ENCODE data around the gene TUSC7. TPM values are rescaled to one million over a fixed set of nuclear protein-coding genes. Genes with fewer than 3 reads are reported as not detected.

Gene TUSC7
- total RNA-seq, 5 donors from 2014 or later (not counting 1 experiment from before 2014, with no cell fraction given) = not detected

GRCh38 chr3:116671151-116671550 is 38.4 kb upstream of the TUSC7 start:
- Mint-ChIP-seq H3K4me3 (no peak overlapping the region), H3K4me1 (no peaks in the 10 kb centered on the region), H3K27me3 (no peaks in the 10 kb centered on the region), H3K9me3 (peaks cover 0 to 13% (median 13%) of the 10 kb centered on the region in 3 donors), H3K36me3 (no peaks in the 10 kb centered on the region), H3K27ac (no peak overlapping the region)
- H3K36me3 ChIP-seq (ENCODE audit: control insufficient read depth in 2 of 2, extremely low read depth in 1 of 2, insufficient read depth in 1 of 2, low read length in 1 of 2) = no peaks in the 10 kb centered on the region
- H3K4me1 ChIP-seq (ENCODE audit: control insufficient read depth in 1 of 2, extremely low read depth in 1 of 2, insufficient read depth in 2 of 2, low read length in 2 of 2) = no peaks in the 10 kb centered on the region
- no peak overlapping the region for H3K4me3 ChIP-seq (ENCODE audit: control insufficient read depth in 1 of 2, extremely low read depth in 1 of 2, low read length in 1 of 2)
- no CpG with 5 or more reads among the region's 1 CpG for WGBS (ENCODE audit: insufficient coverage)
- no peaks in the 10 kb centered on the region for H3K27me3 ChIP-seq (replicated peaks in 1 of 2; ENCODE audit: control insufficient read depth in 2 of 2, extremely low read depth in 1 of 2, insufficient read depth in 2 of 2, low read length in 1 of 2)
- no peak for DNase-seq
- no peak overlapping the region for H3K27ac ChIP-seq (ENCODE audit: low read length)
- POLR2A ChIA-PET = no interaction called here
- CTCF ChIA-PET = no interaction called here
- no peaks in the 10 kb centered on the region for H3K9me3 ChIP-seq
- ATAC-seq (replicated peaks in 1 of 4) = no peak

- H3K36me3 Mint-ChIP-seq = no peaks in the 10 kb centered on the region
- Histone ChIP-seq H3K4me1 (ENCODE audit: control insufficient read depth in 1 of 2, extremely low read depth in 1 of 2, insufficient read depth in 2 of 2, low read length in 2 of 2) (no peaks in the 10 kb centered on the region), H3K27ac (ENCODE audit: low read length) (no peak overlapping the region), H3K4me3 (ENCODE audit: control insufficient read depth in 1 of 2, extremely low read depth in 1 of 2, low read length in 1 of 2) (no peak overlapping the region), H3K36me3 (ENCODE audit: control insufficient read depth in 2 of 2, extremely low read depth in 1 of 2, insufficient read depth in 1 of 2, low read length in 1 of 2) (no peaks in the 10 kb centered on the region), H3K9me3 (no peaks in the 10 kb centered on the region), H3K27me3 (replicated peaks in 1 of 2; ENCODE audit: control insufficient read depth in 2 of 2, extremely low read depth in 1 of 2, insufficient read depth in 2 of 2, low read length in 1 of 2) (no peaks in the 10 kb centered on the region)
- ChIA-PET CTCF (no interaction called here), POLR2A (no interaction called here)
- no peaks in the 10 kb centered on the region for H3K4me1 Mint-ChIP-seq
- H3K9me3 Mint-ChIP-seq = peaks cover 0 to 9% (median 2%) of the 10 kb centered on the region in 3 donors
- ATAC-seq (replicated peaks in 1 of 4) = no peak
- DNase-seq = no peak
- no peak overlapping the region for H3K27ac Mint-ChIP-seq
- WGBS (ENCODE audit: insufficient coverage) = 71% methylated on average over 10 of the region's 13 CpGs
- H3K4me3 Mint-ChIP-seq = no peak overlapping the region
- H3K27me3 Mint-ChIP-seq = no peaks in the 10 kb centered on the region
Measured at GRCh38 chr3:116678853-116679252, 30.7 kb upstream of the TUSC7 start.

GRCh38 chr3:116691041-116691440 is 18.5 kb upstream of the TUSC7 start:
- ChIA-PET CTCF (no interaction called here), POLR2A (no interaction called here)
- Mint-ChIP-seq H3K27ac (no peak overlapping the region), H3K4me3 (no peak overlapping the region), H3K4me1 (no peaks in the 10 kb centered on the region), H3K27me3 (no peaks in the 10 kb centered on the region), H3K36me3 (no peaks in the 10 kb centered on the region), H3K9me3 (peaks cover 0 to 6% (median 4%) of the 10 kb centered on the region in 3 donors)
- Histone ChIP-seq H3K4me1 (ENCODE audit: control insufficient read depth in 1 of 2, extremely low read depth in 1 of 2, insufficient read depth in 2 of 2, low read length in 2 of 2) (no peaks in the 10 kb centered on the region), H3K4me3 (ENCODE audit: control insufficient read depth in 1 of 2, extremely low read depth in 1 of 2, low read length in 1 of 2) (no peak overlapping the region), H3K27ac (ENCODE audit: low read length) (no peak overlapping the region), H3K9me3 (no peaks in the 10 kb centered on the region), H3K36me3 (ENCODE audit: control insufficient read depth in 2 of 2, extremely low read depth in 1 of 2, insufficient read depth in 1 of 2, low read length in 1 of 2) (no peaks in the 10 kb centered on the region), H3K27me3 (replicated peaks in 1 of 2; ENCODE audit: control insufficient read depth in 2 of 2, extremely low read depth in 1 of 2, insufficient read depth in 2 of 2, low read length in 1 of 2) (no peaks in the 10 kb centered on the region)
- DNase-seq = no peak
- no CpG with 5 or more reads among the region's 2 CpGs for WGBS (ENCODE audit: insufficient coverage)
- no peak for ATAC-seq (replicated peaks in 1 of 4)

GRCh38 chr3:116701070-116701469 is 8.5 kb upstream of the TUSC7 start:
- H3K4me1 ChIP-seq (ENCODE audit: control insufficient read depth in 1 of 2, extremely low read depth in 1 of 2, insufficient read depth in 2 of 2, low read length in 2 of 2) = no peaks in the 10 kb centered on the region
- H3K27me3 Mint-ChIP-seq = peaks cover 0 to 3% of the 10 kb centered on the region in 2 donors
- peaks cover 0 to 5% (median 0%) of the 10 kb centered on the region in 3 donors for H3K9me3 Mint-ChIP-seq
- H3K4me3 ChIP-seq (ENCODE audit: control insufficient read depth in 1 of 2, extremely low read depth in 1 of 2, low read length in 1 of 2) = no peak overlapping the region
- POLR2A ChIA-PET = no interaction called here
- H3K4me1 Mint-ChIP-seq = no peaks in the 10 kb centered on the region
- H3K27ac Mint-ChIP-seq = no peak overlapping the region
- H3K27ac ChIP-seq (ENCODE audit: low read length) = no peak overlapping the region
- ATAC-seq (replicated peaks in 1 of 4) = no peak
- H3K36me3 Mint-ChIP-seq = no peaks in the 10 kb centered on the region
- no peaks in the 10 kb centered on the region for H3K9me3 ChIP-seq
- CTCF ChIA-PET = interaction anchor here in 1 of 2 donors (0.5 kb wide), 1 partner anchor 131 kb away, joined by 3 read pairs; no protein-coding TSS in a partner anchor
- no peak overlapping the region for H3K4me3 Mint-ChIP-seq
- DNase-seq = no peak
- H3K36me3 ChIP-seq (ENCODE audit: control insufficient read depth in 2 of 2, extremely low read depth in 1 of 2, insufficient read depth in 1 of 2, low read length in 1 of 2) = no peaks in the 10 kb centered on the region
- H3K27me3 ChIP-seq (replicated peaks in 1 of 2; ENCODE audit: control insufficient read depth in 2 of 2, extremely low read depth in 1 of 2, insufficient read depth in 2 of 2, low read length in 1 of 2) = no peaks in the 10 kb centered on the region

GRCh38 chr3:116702334-116702733 is 7.2 kb upstream of the TUSC7 start:
- H3K27ac ChIP-seq (ENCODE audit: low read length) = no peak overlapping the region
- CTCF ChIA-PET = no interaction called here
- ATAC-seq (replicated peaks in 1 of 4) = no peak
- H3K9me3 ChIP-seq = no peaks in the 10 kb centered on the region
- DNase-seq = no peak
- POLR2A ChIA-PET = no interaction called here
- H3K4me1 Mint-ChIP-seq = no peaks in the 10 kb centered on the region
- no peaks in the 10 kb centered on the region for H3K4me1 ChIP-seq (ENCODE audit: control insufficient read depth in 1 of 2, extremely low read depth in 1 of 2, insufficient read depth in 2 of 2, low read length in 2 of 2)
- H3K36me3 ChIP-seq (ENCODE audit: control insufficient read depth in 2 of 2, extremely low read depth in 1 of 2, insufficient read depth in 1 of 2, low read length in 1 of 2) = no peaks in the 10 kb centered on the region
- H3K27me3 Mint-ChIP-seq = no peaks in the 10 kb centered on the region
- no peaks in the 10 kb centered on the region for H3K36me3 Mint-ChIP-seq
- no peaks in the 10 kb centered on the region for H3K27me3 ChIP-seq (replicated peaks in 1 of 2; ENCODE audit: control insufficient read depth in 2 of 2, extremely low read depth in 1 of 2, insufficient read depth in 2 of 2, low read length in 1 of 2)
- H3K4me3 ChIP-seq (ENCODE audit: control insufficient read depth in 1 of 2, extremely low read depth in 1 of 2, low read length in 1 of 2) = no peak overlapping the region
- no peak overlapping the region for H3K4me3 Mint-ChIP-seq
- WGBS (ENCODE audit: insufficient coverage) = no CpG with 5 or more reads among the region's 4 CpGs
- peaks cover 0 to 5% (median 0%) of the 10 kb centered on the region in 3 donors for H3K9me3 Mint-ChIP-seq
- H3K27ac Mint-ChIP-seq = no peak overlapping the region

GRCh38 chr3:116707531-116707930 is 2.0 kb upstream of the TUSC7 start:
- Histone ChIP-seq H3K27ac (ENCODE audit: low read length) (no peak overlapping the region), H3K4me1 (ENCODE audit: control insufficient read depth in 1 of 2, extremely low read depth in 1 of 2, insufficient read depth in 2 of 2, low read length in 2 of 2) (no peaks in the 10 kb centered on the region), H3K36me3 (ENCODE audit: control insufficient read depth in 2 of 2, extremely low read depth in 1 of 2, insufficient read depth in 1 of 2, low read length in 1 of 2) (no peaks in the 10 kb centered on the region), H3K4me3 (ENCODE audit: control insufficient read depth in 1 of 2, extremely low read depth in 1 of 2, low read length in 1 of 2) (no peak overlapping the region), H3K27me3 (replicated peaks in 1 of 2; ENCODE audit: control insufficient read depth in 2 of 2, extremely low read depth in 1 of 2, insufficient read depth in 2 of 2, low read length in 1 of 2) (no peaks in the 10 kb centered on the region), H3K9me3 (no peaks in the 10 kb centered on the region)
- Mint-ChIP-seq H3K9me3 (peaks cover 0 to 3% (median 0%) of the 10 kb centered on the region in 3 donors), H3K4me1 (no peaks in the 10 kb centered on the region), H3K27me3 (no peaks in the 10 kb centered on the region), H3K36me3 (no peaks in the 10 kb centered on the region), H3K27ac (no peak overlapping the region), H3K4me3 (no peak overlapping the region)
- WGBS (ENCODE audit: insufficient coverage) = no CpG with 5 or more reads among the region's 3 CpGs
- CTCF ChIA-PET = interaction anchor here in 1 of 2 donors (0.5 kb wide), 1 partner anchor 53 kb away, joined by 4 read pairs; no protein-coding TSS in a partner anchor
- DNase-seq = no peak
- ATAC-seq (replicated peaks in 1 of 4) = no peak
- POLR2A ChIA-PET = no interaction called here

GRCh38 chr3:116716490-116716889 is 6.9 kb downstream of the TUSC7 start:
- Histone ChIP-seq H3K27me3 (replicated peaks in 1 of 2; ENCODE audit: control insufficient read depth in 2 of 2, extremely low read depth in 1 of 2, insufficient read depth in 2 of 2, low read length in 1 of 2) (no peaks in the 10 kb centered on the region), H3K4me1 (ENCODE audit: control insufficient read depth in 1 of 2, extremely low read depth in 1 of 2, insufficient read depth in 2 of 2, low read length in 2 of 2) (no peaks in the 10 kb centered on the region), H3K36me3 (ENCODE audit: control insufficient read depth in 2 of 2, extremely low read depth in 1 of 2, insufficient read depth in 1 of 2, low read length in 1 of 2) (no peaks in the 10 kb centered on the region), H3K27ac (ENCODE audit: low read length) (no peak overlapping the region), H3K9me3 (no peaks in the 10 kb centered on the region), H3K4me3 (ENCODE audit: control insufficient read depth in 1 of 2, extremely low read depth in 1 of 2, low read length in 1 of 2) (no peak overlapping the region)
- ChIA-PET CTCF (no interaction called here), POLR2A (no interaction called here)
- no peak overlapping the region for H3K27ac Mint-ChIP-seq
- H3K36me3 Mint-ChIP-seq = no peaks in the 10 kb centered on the region
- peaks cover 0 to 3% (median 0%) of the 10 kb centered on the region in 3 donors for H3K9me3 Mint-ChIP-seq
- no peaks in the 10 kb centered on the region for H3K27me3 Mint-ChIP-seq
- ATAC-seq (replicated peaks in 1 of 4) (no peak), DNase-seq (no peak)
- H3K4me1 Mint-ChIP-seq = no peaks in the 10 kb centered on the region
- 40% methylated on average over 2 of the region's 4 CpGs for WGBS (ENCODE audit: insufficient coverage)
- H3K4me3 Mint-ChIP-seq = no peak overlapping the region

Data from T-cell (primary cell).